Stomach (tissue), 4 donors: ENCODE measurements around the gene LGALS1.

Experiments used
- EP300 ChIP-seq: sonication (generic); formaldehyde crosslinking; IDR thresholded peaks from one replicate; pipeline ENCODE4 v1.6.1; 2017; ENCODE audit warnings: antibody characterized with exemption
- POLR2A ChIP-seq, 4 donors: fragments of 450-650 bp; IDR thresholded peaks; one replicate each; pipeline ENCODE4 v1.6.1; 2016; ENCODE audit warnings: antibody characterized with exemption in 4 of 4, control low read depth in 2 of 4, mild to moderate bottlenecking in 1 of 4, moderate library complexity in 1 of 4
- TF ChIP-seq, protein P1 (sequence below), 7 experiments: fragments of 450-650 bp in 4 of 7; fragments of 200-600 bp in 3 of 7; sonication (generic) in 3 of 7; IDR thresholded peaks; one replicate each; pipeline ENCODE4 v1.5.1; 2016 to 2019; ENCODE audit warnings: antibody characterized with exemption in 7 of 7, control low read depth in 2 of 7, mild to moderate bottlenecking in 1 of 7

DNA sequence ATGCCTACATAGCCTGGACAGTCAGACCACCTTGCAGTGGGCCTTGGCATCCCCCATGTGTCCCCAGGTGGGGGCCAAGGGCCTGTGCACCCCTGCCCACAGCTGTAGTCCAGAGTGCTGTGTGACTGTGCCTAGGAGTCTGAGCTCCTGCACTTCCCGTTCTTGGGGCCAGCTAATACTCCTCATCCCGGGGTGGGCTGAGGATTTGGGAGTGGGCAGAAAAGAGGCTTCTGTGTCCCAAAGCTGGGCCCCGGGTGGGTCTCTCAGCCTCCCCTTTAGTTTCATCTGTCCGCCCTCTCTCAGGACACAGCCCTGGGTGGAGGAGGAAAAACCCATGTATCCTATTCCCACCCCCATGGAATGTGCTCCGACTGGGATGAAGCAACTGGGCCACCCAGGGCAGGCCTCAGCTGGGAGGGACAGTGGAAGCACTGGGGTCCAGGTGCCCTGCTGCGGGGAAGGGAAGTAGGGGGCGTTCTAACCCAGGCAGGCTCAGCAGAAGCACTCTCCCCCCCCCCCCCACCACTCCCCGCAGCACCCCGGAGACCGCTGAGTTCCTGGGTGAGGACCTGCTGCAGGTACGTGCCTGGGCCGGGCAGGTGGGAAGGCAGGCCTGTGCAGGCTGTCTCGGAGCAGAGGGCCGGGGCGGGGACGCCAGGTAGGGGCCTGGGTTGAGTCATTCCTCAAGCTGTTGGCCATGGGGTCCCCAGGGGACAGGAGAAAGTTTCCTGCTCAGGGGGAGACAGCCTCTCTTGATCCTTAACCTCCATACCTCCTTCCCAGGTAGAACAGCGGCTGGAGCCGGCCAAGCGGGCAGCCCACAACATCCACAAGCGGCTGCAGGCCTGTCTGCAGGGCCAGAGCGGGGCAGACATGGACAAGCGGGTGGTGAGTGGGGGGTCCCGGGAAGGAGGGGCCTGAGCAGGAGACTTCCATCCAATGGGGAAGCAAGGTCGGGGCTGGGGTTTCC lies 34.6 kb upstream of the LGALS1 start:
- TF ChIP-seq, protein P1, sequence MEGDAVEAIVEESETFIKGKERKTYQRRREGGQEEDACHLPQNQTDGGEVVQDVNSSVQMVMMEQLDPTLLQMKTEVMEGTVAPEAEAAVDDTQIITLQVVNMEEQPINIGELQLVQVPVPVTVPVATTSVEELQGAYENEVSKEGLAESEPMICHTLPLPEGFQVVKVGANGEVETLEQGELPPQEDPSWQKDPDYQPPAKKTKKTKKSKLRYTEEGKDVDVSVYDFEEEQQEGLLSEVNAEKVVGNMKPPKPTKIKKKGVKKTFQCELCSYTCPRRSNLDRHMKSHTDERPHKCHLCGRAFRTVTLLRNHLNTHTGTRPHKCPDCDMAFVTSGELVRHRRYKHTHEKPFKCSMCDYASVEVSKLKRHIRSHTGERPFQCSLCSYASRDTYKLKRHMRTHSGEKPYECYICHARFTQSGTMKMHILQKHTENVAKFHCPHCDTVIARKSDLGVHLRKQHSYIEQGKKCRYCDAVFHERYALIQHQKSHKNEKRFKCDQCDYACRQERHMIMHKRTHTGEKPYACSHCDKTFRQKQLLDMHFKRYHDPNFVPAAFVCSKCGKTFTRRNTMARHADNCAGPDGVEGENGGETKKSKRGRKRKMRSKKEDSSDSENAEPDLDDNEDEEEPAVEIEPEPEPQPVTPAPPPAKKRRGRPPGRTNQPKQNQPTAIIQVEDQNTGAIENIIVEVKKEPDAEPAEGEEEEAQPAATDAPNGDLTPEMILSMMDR (IDR thresholded peaks at IDR 0.05): no peak
- no peak for TF ChIP-seq POLR2A (IDR thresholded peaks at IDR 0.05)
- no peak for TF ChIP-seq EP300
